Astrocyte of the hippocampus (primary cell): Measurements from ENCODE around the gene FOSB.
A peak's percentile ranks its signal among the peaks of the same experiment; 100 is the strongest.
"Not testable (repeated sequence)": the region's sequence is repeated elsewhere in the genome, so short reads cannot be mapped to it uniquely, and the experiment has no call there.

ENCODE experiments used
- DNase-seq: peaks from one replicate; pipeline ENCODE4 v3.0.0; 2011; ENCODE audit warnings: low read depth, low spot score

Gene FOSB

GRCh38 chr19:45467456-45468158 is at the start of gene FOSB:
TSS of gene FOSB (plus strand) at chr19:45467996. CDS start at chr19:45468587, 591 bp downstream.
- DNase-seq, result peak; percentile 97

- no peak for DNase-seq
Measured at GRCh38 chr19:45418802-45419201, 49.0 kb upstream of the FOSB start.

DNA sequence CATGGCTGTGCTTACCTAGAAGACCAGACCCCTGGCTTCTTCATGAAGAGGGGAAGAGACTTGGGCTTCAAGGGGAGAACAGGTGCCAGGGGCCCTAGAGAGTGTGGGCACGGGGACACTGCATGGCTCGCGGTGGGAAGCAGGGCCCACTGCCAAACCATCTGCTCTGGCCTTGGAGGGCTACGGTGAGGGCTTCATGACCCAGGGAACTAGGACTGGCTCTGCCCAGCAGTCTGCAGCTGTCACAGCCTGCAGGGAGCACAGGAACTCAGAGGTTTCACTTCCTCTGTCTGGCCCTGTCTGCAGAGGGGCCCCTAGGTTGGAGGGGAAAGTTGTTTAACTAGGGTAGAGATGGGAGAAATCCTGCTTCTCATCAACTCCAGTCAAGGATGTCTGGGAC is 48.4 kb upstream of the FOSB start:
- no peak for DNase-seq

DNA sequence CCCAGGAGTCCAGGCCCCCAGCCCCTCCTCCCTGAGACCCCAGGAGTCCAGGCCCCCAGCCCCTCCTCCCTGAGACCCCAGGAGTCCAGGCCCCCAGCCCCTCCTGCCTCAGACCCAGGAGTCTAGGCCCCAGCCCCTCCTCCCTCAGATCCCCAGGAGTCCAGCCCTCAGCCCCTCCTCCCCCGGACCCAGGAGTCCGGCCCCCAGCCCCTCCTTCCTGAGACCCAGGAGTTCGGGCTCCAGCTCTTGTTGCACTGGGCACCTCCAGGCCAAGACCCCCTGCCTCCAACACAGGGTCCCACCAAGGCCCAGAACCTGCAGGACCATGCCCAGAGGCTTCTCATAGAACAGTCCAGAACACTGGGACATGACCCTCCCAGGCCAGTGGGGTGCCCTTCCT is 47.9 kb upstream of the FOSB start:
- DNase-seq, result no peak

GRCh38 chr19:45420356-45420755 is 47.4 kb upstream of the FOSB start:
- DNase-seq, result no peak

DNA sequence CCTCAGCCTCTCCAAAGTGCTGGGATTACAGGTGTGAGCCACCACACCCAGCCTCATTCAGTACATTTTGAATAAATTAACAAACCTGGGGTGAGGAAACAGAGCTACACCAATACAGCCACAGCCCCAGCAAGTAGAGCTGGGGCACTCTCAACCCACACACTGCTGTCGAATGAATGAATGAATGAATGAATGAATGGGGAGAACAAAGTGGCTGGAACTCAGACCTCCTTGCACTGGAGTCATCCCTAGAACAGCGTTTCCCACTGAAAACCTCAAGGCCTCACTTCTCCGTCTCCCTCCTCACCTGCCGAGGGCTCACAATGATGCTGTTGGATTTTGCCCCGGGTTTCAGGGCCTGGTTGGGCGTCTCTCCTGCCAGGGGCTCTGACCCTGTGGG is 46.9 kb upstream of the FOSB start:
- no peak for DNase-seq

GRCh38 chr19:45421947-45422498 is 45.8 kb upstream of the FOSB start:
- no peak for DNase-seq

- DNase-seq, result no peak
Measured at GRCh38 chr19:45423033-45423588, 44.7 kb upstream of the FOSB start.

GRCh38 chr19:45423589-45424190 is 44.1 kb upstream of the FOSB start, which contains the start of gene ERCC1:
TSS of gene ERCC1 (minus strand) at chr19:45423917. CDS start at chr19:45423374, 543 bp downstream.
- peak; percentile 96 for DNase-seq

DNA sequence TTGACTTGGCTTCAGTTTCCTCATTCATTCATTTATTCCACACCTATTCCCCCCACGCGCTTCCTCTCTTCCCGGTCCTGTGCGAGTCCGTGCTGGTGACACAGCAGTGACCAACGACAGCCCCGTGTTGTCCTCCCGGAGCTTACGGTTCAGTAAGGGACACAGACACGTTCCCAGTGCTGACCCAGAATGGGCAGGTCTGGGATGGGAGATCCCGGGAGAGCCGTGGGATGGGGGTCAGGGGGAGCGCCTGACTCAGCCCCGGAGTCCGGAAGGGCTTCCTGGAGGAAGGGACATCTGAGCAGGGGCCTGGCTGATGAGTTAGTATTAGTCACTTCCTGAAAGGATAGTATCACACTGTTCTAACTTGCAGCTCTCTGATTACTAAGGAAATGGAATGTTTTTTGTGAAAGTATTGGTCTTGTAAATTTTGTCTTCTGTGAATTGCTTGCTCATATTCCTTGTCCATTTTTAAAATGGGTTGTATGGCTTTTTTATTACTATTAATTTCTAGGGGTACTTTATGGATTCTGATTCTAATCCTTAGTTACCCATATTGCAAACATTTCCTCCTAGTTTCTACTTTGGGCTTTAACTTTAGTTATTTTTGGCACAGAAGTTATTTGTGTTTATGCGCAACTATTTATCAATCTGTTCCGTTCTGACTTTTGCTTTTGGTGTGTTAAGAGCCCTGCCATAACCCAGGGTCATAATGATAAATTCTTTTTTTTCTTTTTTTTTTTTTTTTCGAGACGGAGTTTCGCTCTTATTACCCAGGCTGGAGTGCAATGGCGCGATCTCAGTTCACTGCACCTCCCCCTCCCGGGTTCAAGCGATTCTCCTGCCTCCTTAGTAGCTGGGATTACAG is 43.4 kb upstream of the FOSB start:
- DNase-seq, result peak; percentile 76

- peak; percentile 75 for DNase-seq
Measured at GRCh38 chr19:45428384-45429231, 39.2 kb upstream of the FOSB start.

- not testable (repeated sequence) for DNase-seq
Measured at GRCh38 chr19:45429896-45430295, 37.9 kb upstream of the FOSB start.

DNA sequence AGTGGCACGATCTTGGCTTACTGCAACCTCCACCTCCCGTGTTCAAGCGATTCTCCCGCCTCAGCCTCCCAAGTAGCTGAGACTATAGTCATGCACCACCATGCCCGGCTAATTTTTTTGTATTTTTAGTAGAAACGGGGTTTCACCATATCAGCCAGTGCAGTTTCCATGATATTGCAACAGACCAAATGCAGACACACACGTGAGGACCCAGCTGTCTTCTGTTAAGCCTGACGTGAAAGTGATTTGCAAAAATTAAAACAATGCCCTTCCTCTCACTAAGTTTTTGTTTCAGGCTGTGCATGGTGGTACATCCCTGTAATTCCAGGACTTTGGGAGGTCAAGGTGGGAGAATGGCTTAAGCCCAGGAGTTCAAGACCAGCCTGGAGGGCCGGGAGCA is 36.8 kb upstream of the FOSB start:
- DNase-seq, result not testable (repeated sequence)

GRCh38 chr19:45432543-45432942 is 35.3 kb upstream of the FOSB start:
- DNase-seq, result not testable (repeated sequence)

- no peak for DNase-seq
Measured at GRCh38 chr19:45437328-45437727, 30.5 kb upstream of the FOSB start.

DNA sequence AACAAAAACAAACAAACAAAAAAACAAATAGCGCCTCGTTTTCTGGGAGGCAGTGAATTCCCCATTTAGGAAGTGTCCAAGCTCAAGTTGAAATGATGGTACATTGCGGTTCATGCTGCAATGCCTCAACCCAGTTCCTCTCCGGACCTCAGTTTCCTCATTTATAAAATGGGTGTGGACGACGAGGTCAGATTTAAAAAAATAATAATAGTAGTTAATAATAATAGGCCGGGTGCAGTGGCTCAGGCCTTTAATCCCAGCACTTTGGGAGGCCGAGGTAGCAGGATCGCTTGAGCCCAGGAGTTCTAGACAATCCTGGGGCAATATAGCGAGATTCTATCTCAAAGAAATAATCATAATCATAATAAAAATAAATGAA is 28.6 kb upstream of the FOSB start:
- no peak for DNase-seq

DNA sequence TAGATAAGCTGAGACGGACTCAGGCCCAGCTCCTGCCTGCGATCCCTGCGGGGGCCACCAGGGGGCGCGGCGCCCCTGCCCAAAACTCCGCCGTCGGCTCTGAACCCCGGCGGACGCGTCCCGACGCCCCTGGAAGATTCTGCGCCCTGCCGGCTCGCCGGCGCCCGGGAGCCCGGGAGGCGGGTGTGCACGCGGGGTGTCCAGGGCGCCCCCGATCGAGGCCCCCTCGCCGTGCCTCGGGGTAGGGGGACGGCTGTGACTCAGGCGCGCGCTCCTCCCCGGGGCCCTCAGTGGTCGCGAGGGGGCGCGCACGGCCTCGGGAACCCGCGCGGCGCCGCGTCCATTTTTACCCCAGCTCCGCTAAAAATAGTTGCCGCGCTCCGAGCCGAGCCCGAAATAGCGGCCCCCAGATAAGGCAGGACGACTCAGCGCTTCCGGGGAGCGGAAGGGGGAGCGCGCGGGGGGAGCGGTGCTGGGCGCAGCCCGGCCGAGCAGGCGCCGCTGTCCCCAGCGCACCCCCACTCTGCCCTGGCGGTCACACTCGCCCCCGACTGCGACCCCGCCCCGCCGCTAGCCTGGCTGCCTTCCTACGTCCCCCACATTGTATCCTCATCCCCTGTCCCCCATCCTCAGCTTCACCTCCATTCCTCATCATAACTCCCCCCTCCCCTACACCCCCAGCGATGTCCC is 28.1 kb upstream of the FOSB start:
- peak; percentile 92 for DNase-seq

DNA sequence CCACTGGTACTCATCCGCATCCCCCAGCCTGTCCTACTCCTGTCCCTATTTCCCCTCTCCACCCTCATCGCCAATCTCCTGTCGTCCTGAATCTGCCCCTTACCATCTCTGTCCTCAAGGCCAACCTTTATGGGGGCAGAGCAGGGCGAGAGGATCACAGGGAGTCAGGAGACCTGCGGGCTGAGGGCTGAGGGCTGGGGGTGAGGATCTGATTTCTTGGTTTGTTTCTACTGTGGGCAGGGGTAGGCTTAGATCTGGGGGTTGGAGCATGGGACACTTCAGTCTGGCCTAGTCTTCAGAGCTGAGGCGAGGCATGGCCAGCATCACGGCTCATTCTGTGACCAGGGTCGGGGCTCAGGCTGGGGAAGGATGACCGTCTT is 27.5 kb upstream of the FOSB start:
- no peak for DNase-seq

DNA sequence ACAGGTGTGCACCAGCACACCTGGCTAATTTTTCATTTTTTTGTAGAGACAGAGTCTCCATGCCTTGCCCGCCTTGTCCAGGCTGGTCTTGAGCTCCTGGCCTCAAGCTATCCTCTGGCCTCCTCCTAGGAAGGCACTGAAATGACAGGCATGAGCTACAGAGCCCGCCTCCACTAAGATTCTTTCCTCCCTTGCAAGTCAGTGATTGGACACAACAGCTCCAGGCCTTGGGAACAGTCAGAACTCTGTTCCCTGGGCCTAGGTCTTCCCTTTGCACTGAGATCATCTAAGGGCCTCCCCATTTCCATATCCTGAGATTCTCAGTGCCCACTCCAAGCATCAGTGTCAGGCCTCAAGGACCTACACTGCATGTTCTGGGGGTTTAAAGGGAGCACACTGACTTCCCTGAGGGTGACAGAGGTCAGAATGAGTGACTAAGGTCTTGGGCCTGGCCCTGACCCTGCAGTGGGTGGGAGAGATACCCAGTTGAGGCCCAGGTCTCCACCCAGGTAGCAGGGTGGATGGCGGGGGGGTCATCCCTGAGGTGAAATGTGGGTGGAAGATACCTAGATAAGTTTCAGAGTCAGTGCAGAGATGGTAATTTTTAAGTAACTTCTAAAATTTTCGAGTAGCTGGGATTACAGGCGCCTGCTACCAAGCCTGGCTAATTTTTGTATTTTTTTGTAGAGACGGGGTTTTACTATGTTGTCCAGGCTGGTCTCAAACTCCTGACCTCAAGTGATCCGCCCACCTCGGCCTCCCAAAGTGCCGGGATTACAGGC is 26.7 kb upstream of the FOSB start:
- DNase-seq, result no peak

DNA sequence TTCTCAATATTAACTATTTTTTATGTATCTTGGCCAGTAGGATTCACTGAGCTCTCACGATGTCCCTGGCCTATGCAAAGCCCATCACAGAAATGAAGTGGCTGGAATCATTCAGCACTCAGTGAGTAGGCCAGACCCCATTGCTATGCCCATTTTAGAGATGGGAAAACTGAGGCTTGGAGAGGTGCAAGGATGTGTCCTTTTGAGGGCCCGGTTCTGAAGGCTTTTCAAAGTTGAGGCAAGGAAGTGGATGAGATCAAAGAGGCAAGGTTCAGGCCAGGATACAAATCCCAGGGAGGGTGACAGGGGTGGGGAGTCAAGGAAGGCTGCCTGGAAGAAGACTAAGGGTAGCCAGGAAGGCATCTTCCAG is 25.4 kb upstream of the FOSB start:
- no peak for DNase-seq
